ENCODE results near the gene DENND2D.

Gene DENND2D, protein sequence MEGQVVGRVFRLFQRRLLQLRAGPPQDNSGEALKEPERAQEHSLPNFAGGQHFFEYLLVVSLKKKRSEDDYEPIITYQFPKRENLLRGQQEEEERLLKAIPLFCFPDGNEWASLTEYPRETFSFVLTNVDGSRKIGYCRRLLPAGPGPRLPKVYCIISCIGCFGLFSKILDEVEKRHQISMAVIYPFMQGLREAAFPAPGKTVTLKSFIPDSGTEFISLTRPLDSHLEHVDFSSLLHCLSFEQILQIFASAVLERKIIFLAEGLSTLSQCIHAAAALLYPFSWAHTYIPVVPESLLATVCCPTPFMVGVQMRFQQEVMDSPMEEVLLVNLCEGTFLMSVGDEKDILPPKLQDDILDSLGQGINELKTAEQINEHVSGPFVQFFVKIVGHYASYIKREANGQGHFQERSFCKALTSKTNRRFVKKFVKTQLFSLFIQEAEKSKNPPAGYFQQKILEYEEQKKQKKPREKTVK
- 136 to 243 (median 165) reads per million in 4 experiments for total RNA-seq

DNA sequence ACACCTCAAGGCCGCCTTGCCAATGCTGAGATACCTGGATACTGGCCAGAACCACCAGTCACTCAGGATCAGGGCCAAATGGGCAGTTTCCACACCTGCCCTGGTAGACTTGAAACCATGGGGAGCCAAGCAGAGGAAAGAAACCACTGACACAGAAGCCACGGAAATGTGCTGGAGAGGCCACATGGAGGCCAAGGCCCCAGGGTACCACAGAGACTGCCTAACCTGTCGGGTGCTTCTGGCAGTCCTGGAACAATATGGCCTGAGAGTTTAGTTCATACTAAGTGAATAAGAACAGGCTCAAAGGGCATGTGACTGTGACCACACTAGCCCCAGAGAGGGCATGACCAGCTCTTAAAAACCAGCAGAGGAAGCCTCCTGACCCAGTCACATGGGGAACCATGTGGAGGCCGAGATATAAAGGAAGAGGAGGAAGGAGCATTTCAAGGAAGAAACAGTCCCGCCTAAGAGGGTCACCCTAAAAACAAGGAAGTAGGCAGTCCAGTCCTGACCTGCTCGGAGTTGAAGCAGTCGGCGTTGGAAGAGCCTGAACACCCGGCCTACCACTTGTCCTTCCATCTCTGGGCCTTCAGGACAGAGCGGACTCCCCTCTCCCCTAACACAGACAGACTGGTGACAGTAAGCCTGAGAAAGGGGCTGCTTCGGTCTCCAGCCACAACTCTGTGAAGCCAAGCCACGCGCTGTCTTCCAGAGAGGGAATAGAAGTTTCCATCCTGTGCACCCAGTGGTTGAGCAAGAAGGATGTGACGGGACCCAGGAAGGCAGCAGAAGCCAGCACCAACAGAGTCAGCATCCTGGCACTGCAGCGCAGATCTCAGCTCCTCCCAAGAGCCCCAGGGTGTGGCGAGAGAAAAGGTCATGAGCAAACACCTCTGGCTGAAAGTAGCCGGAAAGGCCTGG lies at the start of gene DENND2D:
Gene DENND2D (minus strand): TSS at position 766 of the 921 bp plus-strand sequence. CDS start 187 bp downstream, at position 579.
- no peak for DNase-seq

DNA sequence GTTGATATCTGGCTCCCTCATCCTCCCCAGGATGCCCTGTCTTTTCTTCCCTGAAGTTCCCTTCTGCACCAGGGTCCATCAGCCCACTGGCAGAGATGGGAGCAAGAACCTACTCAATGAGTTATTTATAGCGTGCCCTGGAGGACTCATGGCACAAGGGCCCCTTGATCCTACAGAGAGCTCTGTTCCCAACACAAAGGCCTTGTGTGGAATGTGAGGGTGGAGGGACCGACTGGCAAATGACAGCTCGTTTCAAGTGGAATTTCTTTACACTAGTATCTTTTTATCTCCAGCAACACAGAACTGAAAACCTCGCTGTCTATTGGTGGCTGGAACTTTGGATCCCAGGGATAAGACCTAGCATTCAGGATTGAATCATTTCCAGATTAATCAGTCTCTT lies 49.5 kb upstream of the DENND2D start:
- no peak for DNase-seq

DNA sequence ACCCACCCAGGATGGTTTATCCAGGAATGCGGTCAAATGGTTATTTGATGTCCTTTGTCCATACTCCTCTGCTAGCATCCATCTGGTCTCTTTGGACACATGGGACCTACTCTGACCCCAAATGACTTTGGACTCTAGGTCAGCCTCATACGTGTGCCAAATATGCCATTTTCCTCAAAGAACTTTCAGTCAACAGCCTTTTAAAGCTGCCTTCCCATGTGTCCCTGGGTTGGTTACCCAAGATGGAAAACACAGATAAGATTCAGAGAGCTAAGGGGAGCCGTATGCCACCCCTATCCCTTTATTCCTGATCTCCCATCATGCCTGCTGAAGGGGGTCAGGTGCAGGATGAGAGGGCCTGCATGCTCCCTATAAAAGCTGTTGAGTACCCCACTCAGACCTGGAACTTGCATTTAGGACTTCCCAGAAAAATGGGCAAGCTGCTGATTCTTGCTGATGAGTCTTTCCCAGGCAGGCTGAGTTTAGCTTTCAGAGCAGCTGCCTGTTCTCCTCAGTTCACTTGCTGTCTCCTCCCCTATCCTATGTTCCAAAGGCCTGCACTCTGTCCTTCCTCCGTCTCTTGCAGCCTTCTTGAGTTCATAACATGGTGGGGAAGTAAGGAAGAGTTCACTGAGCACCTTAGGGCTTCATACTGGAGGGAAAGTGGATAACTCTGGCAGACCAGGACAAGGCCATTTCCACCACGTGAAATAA lies 46.8 kb upstream of the DENND2D start:
- DNase-seq: no peak

DNA sequence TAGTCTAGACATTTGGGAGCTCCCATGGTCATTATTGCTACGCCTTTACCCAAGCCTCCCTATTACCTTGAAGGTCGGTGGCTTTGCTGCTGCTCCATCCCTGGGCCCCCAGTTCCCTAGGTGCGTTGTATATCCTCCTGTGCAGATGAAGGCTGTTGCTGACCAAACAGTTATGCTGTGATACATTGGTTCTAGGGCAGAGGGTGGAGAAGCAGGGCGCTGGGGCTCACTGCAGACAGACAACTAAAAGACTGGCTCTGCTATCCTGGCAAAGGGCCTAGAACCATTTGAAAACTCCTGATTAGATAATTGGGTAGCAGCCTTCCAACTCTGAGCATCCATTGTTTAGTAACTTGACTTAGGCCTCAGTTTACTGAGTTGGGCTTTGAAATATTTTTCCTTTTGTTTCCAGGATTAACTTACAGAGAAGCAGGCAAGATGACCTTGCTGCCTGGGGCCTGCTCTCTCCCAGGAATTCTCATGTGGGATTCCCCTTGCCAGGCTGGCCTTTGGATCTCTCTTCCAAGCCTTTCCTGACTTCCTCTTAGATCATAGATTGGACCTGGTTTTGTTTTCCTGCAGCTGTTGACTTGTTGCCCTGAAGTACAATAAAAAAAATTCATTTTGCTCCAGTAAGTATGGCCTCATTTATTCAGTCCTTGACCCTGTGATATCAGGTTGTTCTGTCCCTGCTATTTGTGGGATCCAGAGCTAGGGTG lies 42.5 kb upstream of the DENND2D start:
- DNase-seq: no peak

DNA sequence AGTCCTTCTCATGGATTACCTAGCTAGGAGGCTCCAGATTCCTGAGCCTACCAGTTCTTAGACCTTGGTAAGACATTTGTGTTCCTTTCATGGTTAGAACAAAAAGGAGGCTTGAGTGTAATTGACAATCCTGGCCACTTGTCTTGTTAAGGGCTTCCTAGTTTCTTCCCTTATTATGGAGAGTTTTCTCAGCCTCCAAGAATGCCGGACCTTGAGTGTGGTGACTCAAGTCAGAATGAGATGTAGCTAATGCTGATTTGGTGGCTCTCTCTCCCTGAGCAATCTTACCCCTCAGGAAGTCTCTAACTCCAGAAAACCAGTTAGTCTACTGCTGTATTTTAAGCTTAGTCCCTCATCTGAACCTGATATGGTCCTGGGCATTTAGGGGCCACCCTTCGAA lies 41.4 kb upstream of the DENND2D start:
- DNase-seq: no peak

DNA sequence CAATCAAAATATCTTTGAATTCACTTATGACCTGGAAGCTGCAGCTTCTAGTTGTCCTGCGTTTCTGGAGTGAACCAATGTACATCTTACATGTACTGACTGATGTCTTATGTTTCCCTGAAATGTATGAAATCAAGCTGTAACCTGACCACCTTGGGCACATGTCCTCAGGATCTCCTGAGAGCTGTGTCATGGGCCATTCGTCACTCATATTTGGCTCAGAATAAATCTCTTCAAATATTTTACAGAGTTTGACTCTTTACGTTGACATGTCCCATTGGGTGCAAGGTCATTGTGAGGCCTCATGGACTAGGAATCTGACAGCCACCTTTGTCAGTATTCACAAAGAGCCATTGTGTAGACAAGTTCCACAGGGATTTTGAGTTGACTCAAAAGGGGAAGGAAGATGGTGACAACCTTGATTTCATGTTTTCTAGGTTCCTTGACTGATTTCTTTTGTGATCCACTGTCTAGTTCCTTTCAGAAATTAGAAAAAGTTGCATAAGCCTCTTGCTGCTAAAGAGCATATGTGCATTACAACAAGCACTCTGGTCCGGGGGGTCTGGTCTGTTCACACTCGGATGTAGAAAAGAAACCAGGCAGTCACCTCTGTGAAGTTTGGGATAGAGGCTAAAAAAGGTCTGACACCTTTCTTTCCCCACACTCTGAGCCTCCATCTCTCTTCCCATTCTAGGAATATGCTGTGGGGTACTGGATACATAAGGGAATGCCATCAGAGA lies 37.8 kb upstream of the DENND2D start:
- no peak for DNase-seq

DNA sequence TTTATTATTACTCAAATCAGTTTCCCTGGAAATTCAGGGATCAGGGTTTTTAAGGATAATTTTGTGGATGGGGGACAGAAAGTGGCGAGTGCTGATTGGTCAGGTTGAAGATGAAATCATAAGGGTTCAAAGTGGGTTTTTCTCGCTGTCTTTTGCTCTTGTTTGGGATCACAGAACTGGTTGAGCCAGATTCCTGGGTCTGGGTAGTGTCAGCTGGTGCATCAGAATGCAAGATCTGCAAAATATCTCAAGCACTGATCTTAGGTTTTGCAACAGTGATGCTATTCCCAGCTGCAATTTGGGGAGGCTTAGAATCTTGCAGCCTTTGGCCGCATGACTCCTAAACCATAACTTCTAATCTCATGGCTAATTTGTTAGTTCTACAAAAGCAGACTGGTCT lies 36.4 kb upstream of the DENND2D start:
- no peak for DNase-seq

DNA sequence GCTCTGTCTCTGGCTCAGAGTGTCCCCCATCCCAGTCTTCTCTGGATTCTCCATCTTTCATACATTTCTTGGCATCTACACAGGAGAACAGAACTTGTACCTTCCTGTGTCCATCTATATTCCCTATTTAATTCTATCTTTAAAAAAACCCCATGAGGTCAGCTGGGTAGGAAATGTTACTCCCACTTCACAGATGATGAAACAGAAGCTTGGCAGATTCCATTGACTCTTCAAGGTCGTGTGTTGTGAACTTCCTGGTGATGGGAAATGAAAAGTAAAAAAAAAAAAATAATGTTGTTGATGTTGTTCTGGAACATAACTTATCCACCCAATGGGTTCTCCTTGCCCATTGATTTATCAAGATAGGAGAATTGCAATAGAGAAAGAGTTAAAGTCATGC lies 35.9 kb upstream of the DENND2D start:
- DNase-seq: no peak

DNA sequence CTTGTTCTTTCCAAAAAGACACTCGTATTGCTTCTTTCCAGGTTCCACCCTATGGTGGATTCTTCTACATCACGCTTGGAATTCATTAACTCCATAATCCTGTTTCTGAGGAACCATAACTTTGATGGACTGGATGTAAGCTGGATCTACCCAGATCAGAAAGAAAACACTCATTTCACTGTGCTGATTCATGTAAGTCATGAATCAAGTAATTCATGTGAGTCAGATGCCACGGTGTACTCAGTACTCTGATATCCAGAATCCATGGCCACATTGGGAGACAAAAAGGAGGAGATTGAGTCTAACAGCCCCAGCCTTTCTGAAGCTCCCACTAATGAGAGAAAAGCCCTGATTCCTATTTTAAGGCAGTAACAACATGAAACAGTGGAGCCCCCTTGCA lies 34.4 kb upstream of the DENND2D start:
- DNase-seq: no peak

DNA sequence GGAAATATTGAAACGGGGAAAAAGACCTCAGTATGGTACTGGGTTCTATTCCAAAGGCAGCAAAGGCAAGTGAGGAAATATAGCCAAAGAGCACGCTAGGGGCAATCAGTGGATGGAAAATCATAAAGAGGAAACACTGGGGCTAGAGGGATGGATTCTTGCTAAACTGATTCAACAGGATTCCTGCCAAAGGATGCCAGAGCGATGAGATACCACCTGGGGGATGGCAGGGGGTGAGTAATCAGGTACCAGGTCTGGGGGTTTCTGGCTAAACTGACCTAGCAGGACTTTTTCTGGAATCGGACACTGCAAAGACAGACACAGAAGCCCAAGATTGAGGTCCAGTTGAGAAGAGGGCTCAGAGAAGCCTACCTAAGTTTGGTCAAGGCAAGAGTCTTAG lies 33.8 kb upstream of the DENND2D start:
- no peak for DNase-seq

DNA sequence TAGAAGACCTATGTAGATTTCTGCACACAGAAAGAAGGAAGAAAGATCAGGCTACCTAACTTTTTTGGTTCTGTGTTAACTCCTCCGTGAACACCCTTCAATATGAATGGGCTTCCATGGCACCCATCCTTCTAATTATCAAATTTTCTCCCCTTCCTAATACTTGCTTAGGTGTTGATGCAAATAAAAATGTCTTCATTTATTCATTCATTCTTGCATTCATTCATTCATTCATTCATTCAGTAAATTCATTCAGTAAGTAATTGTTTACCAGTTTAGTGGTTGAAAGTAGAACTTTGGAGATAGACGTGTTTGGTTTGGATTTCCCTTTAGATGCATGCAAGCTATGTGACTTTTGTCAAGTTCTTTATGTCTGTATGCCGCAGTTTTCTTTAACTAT lies 31.7 kb upstream of the DENND2D start:
- DNase-seq: no peak

DNA sequence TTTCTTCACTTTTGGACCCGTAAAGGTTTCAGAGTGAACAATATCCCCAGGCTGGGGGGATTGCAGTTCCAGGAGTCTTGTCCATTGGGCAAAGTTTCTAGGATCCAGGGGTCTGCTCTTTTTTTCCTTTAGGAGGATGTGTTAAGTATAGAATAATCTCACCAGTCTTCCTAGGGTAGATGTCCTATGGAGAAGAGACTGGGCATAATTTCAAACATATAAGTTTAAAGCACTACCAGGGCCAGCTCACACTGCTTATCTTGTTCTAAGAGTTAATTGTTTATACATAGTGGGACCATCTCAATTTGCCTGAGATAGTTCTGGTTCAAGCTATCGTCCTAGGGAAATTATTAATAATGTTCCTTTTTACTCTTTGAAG lies 28.3 kb upstream of the DENND2D start:
- no peak for DNase-seq

DNA sequence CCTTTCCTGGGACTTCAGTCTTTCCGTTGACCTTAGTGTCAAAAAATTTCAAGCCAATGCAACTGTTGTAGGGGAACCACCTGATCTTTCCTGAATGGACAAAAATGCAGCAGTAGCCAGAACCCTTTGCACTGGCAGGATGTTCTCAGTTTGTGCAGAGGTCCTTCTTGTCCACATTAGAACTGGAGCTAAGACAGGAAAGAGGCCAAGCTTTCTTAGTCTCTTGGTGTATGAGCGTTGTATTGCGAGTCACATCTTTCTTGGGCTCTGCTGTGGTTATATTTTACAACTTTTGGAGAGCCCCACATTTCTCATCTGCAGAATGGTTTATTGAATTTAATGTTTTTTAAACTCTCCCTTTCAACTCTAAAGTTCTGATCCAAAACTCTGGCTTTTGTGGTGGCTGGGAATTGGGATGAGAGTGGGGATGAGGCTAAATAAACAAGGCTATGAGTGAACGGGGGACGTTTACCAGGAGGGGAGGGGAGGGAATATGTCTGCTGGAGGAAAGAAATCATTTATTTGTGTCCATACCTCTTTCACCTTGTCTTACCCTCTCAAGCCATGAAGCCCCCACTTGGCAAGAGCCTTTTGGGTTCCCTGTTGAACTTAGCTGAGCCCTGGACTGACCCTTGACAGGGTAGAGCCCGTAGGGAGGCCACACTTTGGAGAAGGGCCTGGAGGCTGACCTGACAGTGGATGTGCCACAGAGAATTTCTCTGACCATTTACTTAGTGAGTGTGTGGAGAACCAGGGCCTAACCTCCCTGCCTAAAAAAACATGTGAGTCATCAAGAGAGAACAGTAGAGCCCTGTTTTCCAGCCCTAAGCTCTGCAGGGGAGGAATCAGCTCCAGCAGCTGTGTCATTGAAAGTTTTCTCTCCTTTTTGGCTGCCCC lies 27.7 kb upstream of the DENND2D start:
- DNase-seq: no peak

DNA sequence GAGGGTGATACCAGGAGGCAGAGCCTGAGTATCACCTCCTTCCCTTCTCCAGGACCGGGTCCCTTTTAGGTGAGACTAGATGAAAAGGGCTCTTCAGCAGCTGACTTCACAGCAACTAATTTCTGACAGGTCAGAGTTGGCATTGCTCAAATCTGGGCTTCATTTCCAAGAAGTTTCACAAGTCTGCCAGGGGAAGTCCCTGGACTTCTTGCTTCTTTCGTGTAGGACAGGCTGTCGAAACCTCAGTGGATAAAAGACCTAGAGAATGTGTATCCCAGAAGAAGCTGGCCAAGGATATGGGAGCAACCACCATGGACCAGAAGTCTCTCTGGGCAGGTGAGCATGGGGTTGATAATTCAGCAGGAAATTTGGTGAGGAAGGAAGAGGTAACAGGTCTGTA lies 27.0 kb upstream of the DENND2D start, which contains the start of gene CHI3L2:
Gene CHI3L2 (plus strand): TSS at position 280 of the 400 bp plus-strand sequence. CDS start 17 bp downstream, at position 297.
- DNase-seq: no peak

DNA sequence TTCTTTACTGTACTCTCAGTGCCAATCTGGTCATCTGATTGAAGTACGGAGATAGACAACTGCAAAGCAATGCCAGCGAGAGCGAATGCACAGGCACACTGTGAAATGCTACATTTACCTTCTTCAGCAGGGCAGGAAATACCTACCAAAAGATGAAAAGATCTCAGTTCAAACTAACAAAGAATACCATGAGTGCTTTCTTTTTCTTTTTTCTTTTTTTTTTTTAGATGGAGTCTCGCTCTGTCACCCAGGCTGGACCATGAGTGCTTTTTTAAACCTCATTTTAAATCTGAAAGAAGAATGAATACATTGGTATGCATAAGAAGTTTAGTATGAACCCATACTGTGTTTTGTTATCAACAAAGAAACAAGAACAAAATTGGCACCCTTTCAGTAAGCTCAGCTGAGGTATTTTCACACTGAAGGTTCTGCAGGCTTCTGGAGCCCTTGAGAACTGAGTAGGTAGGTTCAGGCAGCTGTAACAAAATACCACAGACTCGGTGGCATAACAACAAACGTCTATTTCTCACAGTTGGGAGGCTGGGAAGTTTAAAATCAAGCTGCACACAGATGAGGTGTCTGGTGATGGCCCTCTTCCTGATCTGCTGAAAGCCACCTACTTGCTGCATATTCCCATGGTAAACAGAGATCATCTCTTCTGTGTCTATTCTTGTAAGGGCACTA lies 25.4 kb upstream of the DENND2D start:
- no peak for DNase-seq

DNA sequence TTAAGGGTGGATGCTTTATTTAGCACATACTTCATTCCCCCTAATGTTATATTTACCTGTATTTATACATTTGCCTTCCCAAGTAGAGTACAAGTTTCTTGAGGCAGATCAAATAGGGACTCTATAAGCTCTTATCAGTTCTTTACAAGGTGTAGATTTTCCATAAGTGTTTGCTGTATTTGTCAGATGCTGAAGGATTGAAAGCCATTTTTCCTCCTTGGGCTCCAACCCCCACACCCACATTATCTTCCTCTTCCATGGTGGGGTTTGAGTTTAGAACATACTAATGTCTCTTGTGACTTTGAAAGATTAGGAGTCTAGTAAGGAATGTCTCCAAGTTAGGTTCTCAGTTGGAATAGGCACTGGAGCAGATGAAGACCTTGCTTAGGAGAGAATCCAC lies 24.6 kb upstream of the DENND2D start:
- DNase-seq: no peak

DNA sequence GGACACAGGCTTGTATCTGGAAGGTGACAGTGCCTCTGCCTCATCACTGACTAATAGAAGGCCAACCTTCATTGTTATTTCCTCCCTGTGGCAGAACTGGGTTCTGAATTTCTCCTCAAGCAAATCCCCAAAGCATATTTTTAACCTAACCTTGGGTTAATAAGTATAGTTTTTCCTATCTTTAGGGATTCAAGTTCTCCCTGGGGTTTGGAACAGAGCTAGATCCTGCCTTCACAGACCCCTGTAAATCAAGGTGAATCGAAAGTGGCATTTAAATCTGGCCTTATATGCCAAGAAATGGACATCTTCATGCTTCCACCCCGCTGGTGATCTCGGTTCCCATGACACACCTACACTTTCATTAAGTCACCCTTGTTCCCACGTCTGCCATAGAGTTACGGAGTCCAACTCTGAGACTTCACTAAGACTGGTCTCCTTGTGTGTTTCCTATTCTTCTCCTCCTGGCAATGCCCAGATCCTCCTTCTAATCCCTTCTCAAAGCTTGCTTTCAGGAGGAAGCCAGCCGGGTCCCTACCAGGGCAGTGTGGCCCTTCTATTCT lies 22.8 kb upstream of the DENND2D start:
- no peak for DNase-seq

DNA sequence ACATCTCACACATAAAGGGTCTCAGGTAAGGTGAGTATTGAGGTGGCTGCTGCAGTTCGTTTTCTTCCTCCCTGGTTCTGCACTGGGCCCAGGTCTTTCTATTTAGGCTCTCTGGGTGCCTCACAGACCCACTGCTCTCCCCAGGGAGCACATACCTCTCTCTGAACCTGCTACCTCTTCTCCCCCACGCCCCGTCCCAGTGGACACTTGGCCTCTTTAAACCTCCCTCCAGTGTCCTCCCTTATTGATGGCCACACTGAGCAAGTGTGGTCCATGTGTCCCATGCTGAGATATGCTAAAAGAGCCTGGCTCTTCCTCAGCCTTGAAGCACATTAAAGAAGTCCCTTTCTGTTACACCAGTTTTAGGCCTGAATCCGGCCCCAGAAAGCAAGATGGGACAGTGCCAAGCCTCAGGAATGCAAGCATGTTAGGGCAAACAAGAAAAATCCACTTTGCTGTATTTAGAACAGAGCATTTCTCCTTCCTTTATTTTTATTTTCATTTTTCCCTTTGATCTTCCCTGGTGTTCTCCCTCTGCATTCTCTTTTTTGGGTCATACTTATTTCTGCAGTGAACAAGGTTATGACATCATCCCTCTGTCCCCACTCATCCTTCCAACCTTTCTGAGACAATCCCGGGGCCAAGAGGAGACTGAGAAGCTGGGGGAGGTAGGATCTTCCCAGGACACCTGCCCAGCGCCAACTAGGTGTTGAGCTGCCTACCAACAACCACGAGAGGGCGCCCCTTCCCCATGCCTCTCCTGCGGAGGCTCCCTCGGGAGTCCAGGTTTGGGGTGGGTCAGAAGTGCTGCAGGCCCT lies 22.1 kb upstream of the DENND2D start:
- peak; percentile 73 for DNase-seq

All from effector CD8-positive, alpha-beta T cell (primary cell).